HEK293 (cell line): ENCODE data around the gene FSTL5.

Source experiments
- CTCF ChIA-PET: fragments of 350-600 bp; formaldehyde crosslinking; extraction: SDS; loops from one replicate; lab custom pipeline; 2021; ENCODE audit warnings: antibody characterized with exemption; lab: Yijun Ruan, JAX
- POLR2A ChIA-PET: fragments of 300-600 bp; formaldehyde crosslinking; extraction: SDS; loops from one replicate; lab custom pipeline; 2020; ENCODE audit warnings: antibody characterized with exemption, inconsistent platforms; lab: Yijun Ruan, JAX
- H3K27ac ChIP-seq: fragments of 200-500 bp; sonication (Bioruptor generic); 2 replicates; pipeline ENCODE4 v1.5.1; 2014; ENCODE audit warnings: low read depth, low read length, control low read depth, inconsistent platforms; ENCODE audit errors: extremely low read depth
- H3K36me3 ChIP-seq, 2 experiments: fragments of 200-500 bp in 1 of 2; sonication (Bioruptor generic) in 1 of 2; 1 replicate in 1 of 2; 2 replicates in 1 of 2; pipeline ENCODE4 v1.5.1; 2014 to 2017; ENCODE audit warnings: inconsistent platforms in 2 of 2, low read length in 2 of 2; ENCODE audit not compliant: control insufficient read depth in 2 of 2, insufficient read depth in 1 of 2
- H3K4me1 ChIP-seq: fragments of 200-500 bp; sonication (Bioruptor generic); 2 replicates; pipeline ENCODE4 v1.5.1; 2014; ENCODE audit warnings: mild to moderate bottlenecking, low read length, inconsistent platforms; ENCODE audit not compliant: control insufficient read depth, insufficient read depth
- H3K4me3 ChIP-seq: 2 replicates; pipeline ENCODE4 v1.5.1; 2011; ENCODE audit warnings: low read depth, mild to moderate bottlenecking, control low read depth, low read length, moderate library complexity
- H3K9me3 ChIP-seq: fragments of 200-500 bp; sonication (Bioruptor generic); 2 replicates; pipeline ENCODE4 v1.5.1; 2014; ENCODE audit warnings: low read depth, low read length, inconsistent platforms; ENCODE audit not compliant: control insufficient read depth, insufficient read depth
- GLIS2 ChIP-seq: fragments of 450-650 bp; formaldehyde crosslinking; IDR thresholded peaks from 2 replicates; pipeline ENCODE4 v1.5.1; 2016; ENCODE audit warnings: missing biosample characterization, missing genetic modification characterization
- HOXA7 ChIP-seq: sonication (generic); formaldehyde crosslinking; IDR thresholded peaks from 2 replicates; pipeline ENCODE4 v1.8.1; 2022; ENCODE audit warnings: missing genetic modification reagents, borderline replicate concordance
- PBX3 ChIP-seq: sonication (generic); formaldehyde crosslinking; IDR thresholded peaks from 2 replicates; pipeline ENCODE4 v1.8.1; 2022; ENCODE audit warnings: mild to moderate bottlenecking, moderate library complexity, missing genetic modification reagents
- SALL2 ChIP-seq: fragments of 450-650 bp; formaldehyde crosslinking; IDR thresholded peaks from 2 replicates; pipeline ENCODE4 v1.5.0; 2017; ENCODE audit warnings: missing biosample characterization, mild to moderate bottlenecking, missing genetic modification characterization, borderline replicate concordance
- SP2 ChIP-seq: fragments of 450-650 bp; formaldehyde crosslinking; IDR thresholded peaks from 2 replicates; pipeline ENCODE4 v1.5.1; 2016; ENCODE audit warnings: missing biosample characterization, missing genetic modification characterization
- YY1 ChIP-seq: fragments of 450-650 bp; formaldehyde crosslinking; IDR thresholded peaks from 2 replicates; pipeline ENCODE4 v1.5.1; 2018; ENCODE audit warnings: missing biosample characterization, missing genetic modification characterization
- ZBTB44 ChIP-seq: fragments of 450-650 bp; IDR thresholded peaks from 2 replicates; pipeline ENCODE4 v1.5.1; 2018; ENCODE audit warnings: missing biosample characterization, mild to moderate bottlenecking, missing genetic modification characterization
- ZEB2 ChIP-seq: fragments of 450-650 bp; formaldehyde crosslinking; IDR thresholded peaks from 2 replicates; pipeline ENCODE4 v1.5.1; 2016; ENCODE audit warnings: missing biosample characterization, missing genetic modification characterization
- ZNF157 ChIP-seq: fragments of 450-650 bp; formaldehyde crosslinking; IDR thresholded peaks from 2 replicates; pipeline ENCODE4 v1.5.1; 2016; ENCODE audit warnings: missing biosample characterization, missing genetic modification characterization
- ZNF223 ChIP-seq: fragments of 450-650 bp; formaldehyde crosslinking; IDR thresholded peaks from 2 replicates; pipeline ENCODE4 v1.5.1; 2016; ENCODE audit warnings: missing biosample characterization, missing genetic modification characterization
- ZNF335 ChIP-seq: fragments of 450-650 bp; formaldehyde crosslinking; conservative IDR thresholded peaks from 2 replicates; pipeline ENCODE4 v1.5.1; 2016; ENCODE audit warnings: missing biosample characterization, missing genetic modification characterization
- ZNF529 ChIP-seq: fragments of 450-650 bp; formaldehyde crosslinking; IDR thresholded peaks from 2 replicates; pipeline ENCODE4 v1.5.1; 2017; ENCODE audit warnings: missing genetic modification characterization, missing biosample characterization; ENCODE audit not compliant: insufficient replicate concordance
- ZNF544 ChIP-seq: fragments of 450-650 bp; formaldehyde crosslinking; IDR thresholded peaks from 2 replicates; pipeline ENCODE4 v1.5.0; 2017; ENCODE audit warnings: missing biosample characterization, missing genetic modification characterization
- ZNF596 ChIP-seq: fragments of 450-650 bp; IDR thresholded peaks from 2 replicates; pipeline ENCODE4 v1.5.0; 2018; ENCODE audit warnings: missing biosample characterization, mild to moderate bottlenecking, missing genetic modification characterization, moderate library complexity
- ZNF677 ChIP-seq: fragments of 450-650 bp; IDR thresholded peaks from 2 replicates; pipeline ENCODE4 v1.5.0; 2018; ENCODE audit warnings: missing biosample characterization, mild to moderate bottlenecking, missing genetic modification characterization, moderate library complexity
- ZNF768 ChIP-seq: fragments of 450-650 bp; formaldehyde crosslinking; IDR thresholded peaks from 2 replicates; pipeline ENCODE4 v1.5.1; 2018; ENCODE audit warnings: missing biosample characterization, mild to moderate bottlenecking, missing genetic modification characterization
- TF ChIP-seq, protein P1 (sequence below): fragments of 450-650 bp; formaldehyde crosslinking; IDR thresholded peaks from 2 replicates; pipeline ENCODE4 v1.5.1; 2016; ENCODE audit warnings: missing biosample characterization, missing genetic modification characterization
- TF ChIP-seq, protein P2 (sequence below): fragments of 450-650 bp; formaldehyde crosslinking; IDR thresholded peaks from 2 replicates; pipeline ENCODE4 v1.5.1; 2016; ENCODE audit warnings: missing biosample characterization, missing genetic modification characterization
- TF ChIP-seq, protein P3 (sequence below): fragments of 450-650 bp; formaldehyde crosslinking; IDR thresholded peaks from 2 replicates; pipeline ENCODE4 v1.5.1; 2016; ENCODE audit warnings: missing biosample characterization, missing genetic modification characterization
- TF ChIP-seq, protein P4 (sequence below): fragments of 450-650 bp; formaldehyde crosslinking; IDR thresholded peaks from 2 replicates; pipeline ENCODE4 v1.5.1; 2017; ENCODE audit warnings: missing biosample characterization, missing genetic modification characterization

Gene FSTL5

GRCh38 chr4:161883157-161883556 lies 280.6 kb downstream of the FSTL5 start:
- ChIA-PET POLR2A (no interaction called here), CTCF (no interaction called here)
- no peak overlapping the region for H3K4me3 ChIP-seq

More at GRCh38 chr4:161883157-161883556, 280.6 kb downstream of the FSTL5 start:
- Histone ChIP-seq H3K4me1 (no peaks in the 10 kb centered on the region), H3K27ac (no peak overlapping the region), H3K36me3 (no peaks in the 10 kb centered on the region), H3K9me3 (no peaks in the 10 kb centered on the region)
- TF ChIP-seq GLIS2 = no peak
- TF ChIP-seq ZNF596 (tag by site-specific recombination) = no peak
- TF ChIP-seq ZNF544 (tag by site-specific recombination) = no peak
- TF ChIP-seq ZNF677 (tag by site-specific recombination) = no peak
- no peak for TF ChIP-seq ZNF768
- no peak for TF ChIP-seq ZEB2 (tag by site-specific recombination)
- TF ChIP-seq, protein P1, sequence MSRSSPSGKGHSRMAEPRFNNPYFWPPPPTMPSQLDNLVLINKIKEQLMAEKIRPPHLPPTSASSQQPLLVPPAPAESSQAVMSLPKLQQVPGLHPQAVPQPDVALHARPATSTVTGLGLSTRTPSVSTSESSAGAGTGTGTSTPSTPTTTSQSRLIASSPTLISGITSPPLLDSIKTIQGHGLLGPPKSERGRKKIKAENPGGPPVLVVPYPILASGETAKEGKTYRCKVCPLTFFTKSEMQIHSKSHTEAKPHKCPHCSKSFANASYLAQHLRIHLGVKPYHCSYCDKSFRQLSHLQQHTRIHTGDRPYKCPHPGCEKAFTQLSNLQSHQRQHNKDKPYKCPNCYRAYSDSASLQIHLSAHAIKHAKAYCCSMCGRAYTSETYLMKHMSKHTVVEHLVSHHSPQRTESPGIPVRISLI (tag by site-specific recombination) = no peak
- no peak for TF ChIP-seq ZBTB44
- no peak for TF ChIP-seq SALL2 (tag by site-specific recombination)
- TF ChIP-seq ZNF529 (tag by site-specific recombination) = no peak
- TF ChIP-seq, protein P2, sequence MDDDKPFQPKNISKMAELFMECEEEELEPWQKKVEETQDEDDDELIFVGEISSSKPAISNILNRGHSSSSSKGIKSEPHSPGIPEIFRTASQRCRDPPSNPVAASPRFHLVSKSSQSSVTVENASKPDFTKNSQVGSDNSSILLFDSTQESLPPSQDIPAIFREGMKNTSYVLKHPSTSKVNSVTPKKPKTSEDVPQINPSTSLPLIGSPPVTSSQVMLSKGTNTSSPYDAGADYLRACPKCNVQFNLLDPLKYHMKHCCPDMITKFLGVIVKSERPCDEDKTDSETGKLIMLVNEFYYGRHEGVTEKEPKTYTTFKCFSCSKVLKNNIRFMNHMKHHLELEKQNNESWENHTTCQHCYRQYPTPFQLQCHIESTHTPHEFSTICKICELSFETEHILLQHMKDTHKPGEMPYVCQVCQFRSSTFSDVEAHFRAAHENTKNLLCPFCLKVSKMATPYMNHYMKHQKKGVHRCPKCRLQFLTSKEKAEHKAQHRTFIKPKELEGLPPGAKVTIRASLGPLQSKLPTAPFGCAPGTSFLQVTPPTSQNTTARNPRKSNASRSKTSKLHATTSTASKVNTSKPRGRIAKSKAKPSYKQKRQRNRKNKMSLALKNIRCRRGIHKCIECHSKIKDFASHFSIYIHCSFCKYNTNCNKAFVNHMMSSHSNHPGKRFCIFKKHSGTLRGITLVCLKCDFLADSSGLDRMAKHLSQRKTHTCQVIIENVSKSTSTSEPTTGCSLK (tag by site-specific recombination) = no peak
- no peak for TF ChIP-seq ZNF223 (tag by site-specific recombination)
- no peak for TF ChIP-seq HOXA7 (CRISPR knock-in tag)
- no peak for TF ChIP-seq YY1 (tag by site-specific recombination)
- TF ChIP-seq ZNF335 (tag by site-specific recombination) = no peak
- TF ChIP-seq, protein P3, sequence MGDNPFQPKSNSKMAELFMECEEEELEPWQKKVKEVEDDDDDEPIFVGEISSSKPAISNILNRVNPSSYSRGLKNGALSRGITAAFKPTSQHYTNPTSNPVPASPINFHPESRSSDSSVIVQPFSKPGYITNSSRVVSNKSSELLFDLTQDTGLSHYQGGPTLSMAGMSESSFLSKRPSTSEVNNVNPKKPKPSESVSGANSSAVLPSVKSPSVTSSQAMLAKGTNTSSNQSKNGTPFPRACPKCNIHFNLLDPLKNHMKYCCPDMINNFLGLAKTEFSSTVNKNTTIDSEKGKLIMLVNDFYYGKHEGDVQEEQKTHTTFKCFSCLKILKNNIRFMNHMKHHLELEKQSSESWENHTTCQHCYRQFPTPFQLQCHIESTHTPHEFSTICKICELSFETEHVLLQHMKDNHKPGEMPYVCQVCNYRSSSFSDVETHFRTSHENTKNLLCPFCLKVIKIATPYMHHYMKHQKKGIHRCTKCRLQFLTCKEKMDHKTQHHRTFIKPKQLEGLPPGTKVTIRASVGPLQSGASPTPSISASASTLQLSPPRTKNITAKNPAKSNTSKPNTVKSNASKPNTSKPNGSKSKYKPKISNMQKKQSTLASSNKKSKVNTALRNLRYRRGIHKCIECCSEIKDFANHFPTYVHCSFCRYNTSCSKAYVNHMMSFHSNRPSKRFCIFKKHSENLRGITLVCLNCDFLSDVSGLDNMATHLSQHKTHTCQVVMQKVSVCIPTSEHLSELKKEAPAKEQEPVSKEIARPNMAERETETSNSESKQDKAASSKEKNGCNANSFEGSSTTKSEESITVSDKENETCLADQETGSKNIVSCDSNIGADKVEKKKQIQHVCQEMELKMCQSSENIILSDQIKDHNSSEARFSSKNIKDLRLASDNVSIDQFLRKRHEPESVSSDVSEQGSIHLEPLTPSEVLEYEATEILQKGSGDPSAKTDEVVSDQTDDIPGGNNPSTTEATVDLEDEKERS (tag by site-specific recombination) = no peak
- no peak for TF ChIP-seq SP2 (tag by site-specific recombination)
- TF ChIP-seq, protein P4, sequence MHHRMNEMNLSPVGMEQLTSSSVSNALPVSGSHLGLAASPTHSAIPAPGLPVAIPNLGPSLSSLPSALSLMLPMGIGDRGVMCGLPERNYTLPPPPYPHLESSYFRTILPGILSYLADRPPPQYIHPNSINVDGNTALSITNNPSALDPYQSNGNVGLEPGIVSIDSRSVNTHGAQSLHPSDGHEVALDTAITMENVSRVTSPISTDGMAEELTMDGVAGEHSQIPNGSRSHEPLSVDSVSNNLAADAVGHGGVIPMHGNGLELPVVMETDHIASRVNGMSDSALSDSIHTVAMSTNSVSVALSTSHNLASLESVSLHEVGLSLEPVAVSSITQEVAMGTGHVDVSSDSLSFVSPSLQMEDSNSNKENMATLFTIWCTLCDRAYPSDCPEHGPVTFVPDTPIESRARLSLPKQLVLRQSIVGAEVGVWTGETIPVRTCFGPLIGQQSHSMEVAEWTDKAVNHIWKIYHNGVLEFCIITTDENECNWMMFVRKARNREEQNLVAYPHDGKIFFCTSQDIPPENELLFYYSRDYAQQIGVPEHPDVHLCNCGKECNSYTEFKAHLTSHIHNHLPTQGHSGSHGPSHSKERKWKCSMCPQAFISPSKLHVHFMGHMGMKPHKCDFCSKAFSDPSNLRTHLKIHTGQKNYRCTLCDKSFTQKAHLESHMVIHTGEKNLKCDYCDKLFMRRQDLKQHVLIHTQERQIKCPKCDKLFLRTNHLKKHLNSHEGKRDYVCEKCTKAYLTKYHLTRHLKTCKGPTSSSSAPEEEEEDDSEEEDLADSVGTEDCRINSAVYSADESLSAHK (tag by site-specific recombination) = no peak
- TF ChIP-seq PBX3 (CRISPR knock-in tag) = no peak
- no peak for TF ChIP-seq ZNF157 (tag by site-specific recombination)
- TF ChIP-seq, all 188 proteins: peak for 0
